Measurements from ENCODE around the gene NCK1.

DNA sequence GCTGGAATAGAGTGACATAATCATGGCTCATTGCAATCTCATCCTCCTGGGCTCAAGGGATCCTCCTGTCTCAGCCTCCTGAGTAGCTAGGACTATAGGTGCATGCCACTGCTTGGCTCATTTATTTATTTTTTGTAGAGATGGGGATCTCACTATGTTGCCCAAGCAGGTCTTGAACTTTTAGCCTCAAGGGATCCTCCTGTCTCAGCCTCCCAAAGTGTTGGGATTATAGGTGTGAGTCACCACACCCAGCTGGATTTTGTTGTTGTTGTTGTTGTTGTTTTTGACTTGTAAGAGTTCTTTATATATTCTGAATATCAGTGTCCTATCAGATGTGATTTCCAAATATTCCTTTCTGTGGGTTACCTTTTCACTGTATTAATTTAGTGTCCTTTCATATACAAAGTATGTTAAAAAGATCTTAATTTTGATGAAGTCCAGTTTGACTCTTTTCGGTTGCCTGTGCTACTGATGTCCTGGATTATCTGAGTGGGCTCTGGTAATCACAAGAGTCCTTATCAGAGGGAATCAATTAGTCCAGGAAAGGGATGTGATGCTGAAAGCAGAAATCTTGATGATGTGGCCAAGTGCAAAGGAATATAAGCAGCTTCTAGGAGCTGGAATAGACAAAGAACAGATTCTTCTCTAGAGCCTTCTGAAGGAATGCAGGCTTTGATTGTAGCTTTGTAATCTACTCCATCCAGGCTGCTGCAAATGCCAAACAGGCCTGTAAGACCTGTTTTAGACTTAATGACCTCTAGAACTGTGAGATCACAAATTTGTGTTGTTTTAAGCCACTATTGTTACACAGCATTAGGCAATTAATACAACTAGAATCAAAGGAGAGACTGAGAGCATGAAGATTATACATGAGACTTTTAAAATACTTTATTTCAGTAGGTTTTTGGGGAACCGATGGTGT, 30.2 kb downstream of the NCK1 start:
- TF ChIP-seq, protein P1, sequence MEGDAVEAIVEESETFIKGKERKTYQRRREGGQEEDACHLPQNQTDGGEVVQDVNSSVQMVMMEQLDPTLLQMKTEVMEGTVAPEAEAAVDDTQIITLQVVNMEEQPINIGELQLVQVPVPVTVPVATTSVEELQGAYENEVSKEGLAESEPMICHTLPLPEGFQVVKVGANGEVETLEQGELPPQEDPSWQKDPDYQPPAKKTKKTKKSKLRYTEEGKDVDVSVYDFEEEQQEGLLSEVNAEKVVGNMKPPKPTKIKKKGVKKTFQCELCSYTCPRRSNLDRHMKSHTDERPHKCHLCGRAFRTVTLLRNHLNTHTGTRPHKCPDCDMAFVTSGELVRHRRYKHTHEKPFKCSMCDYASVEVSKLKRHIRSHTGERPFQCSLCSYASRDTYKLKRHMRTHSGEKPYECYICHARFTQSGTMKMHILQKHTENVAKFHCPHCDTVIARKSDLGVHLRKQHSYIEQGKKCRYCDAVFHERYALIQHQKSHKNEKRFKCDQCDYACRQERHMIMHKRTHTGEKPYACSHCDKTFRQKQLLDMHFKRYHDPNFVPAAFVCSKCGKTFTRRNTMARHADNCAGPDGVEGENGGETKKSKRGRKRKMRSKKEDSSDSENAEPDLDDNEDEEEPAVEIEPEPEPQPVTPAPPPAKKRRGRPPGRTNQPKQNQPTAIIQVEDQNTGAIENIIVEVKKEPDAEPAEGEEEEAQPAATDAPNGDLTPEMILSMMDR (IDR thresholded peaks at IDR 0.05): no peak
- TF ChIP-seq POLR2A (IDR thresholded peaks at IDR 0.05): no peak
